ENCODE results near the gene PPP2R2C.

GRCh38 chr4:6394671-6395081 lies 77.7 kb downstream of the PPP2R2C start:
- no peak for TF ChIP-seq BHLHE40 (IDR thresholded peaks at IDR 0.05; ENCODE audit: borderline replicate concordance)
- TF ChIP-seq HDGF (IDR thresholded peaks at IDR 0.05; ENCODE audit: borderline replicate concordance), result no peak
- no peak for TF ChIP-seq SP1 (IDR thresholded peaks at IDR 0.05)
- TF ChIP-seq CTBP1 (IDR thresholded peaks at IDR 0.05; ENCODE audit: borderline replicate concordance), result no peak
- TF ChIP-seq FOXM1 (IDR thresholded peaks at IDR 0.05; ENCODE audit: borderline replicate concordance), result no peak
- TF ChIP-seq FOXK2 (IDR thresholded peaks at IDR 0.05), result no peak
- no peak for TF ChIP-seq TARDBP (IDR thresholded peaks at IDR 0.05)
- no peak for TF ChIP-seq ZNF384 (IDR thresholded peaks at IDR 0.05)
- TF ChIP-seq ARNT (IDR thresholded peaks at IDR 0.05), result no peak
- no peak for TF ChIP-seq LEF1 (IDR thresholded peaks at IDR 0.05; ENCODE audit: borderline replicate concordance)
- no peak for TF ChIP-seq ELF4 (IDR thresholded peaks at IDR 0.05)
- TF ChIP-seq NFRKB (IDR thresholded peaks at IDR 0.05), result no peak
- TF ChIP-seq L3MBTL2 (conservative IDR thresholded peaks at IDR 0.05), result no peak
- no peak for TF ChIP-seq SUZ12 (IDR thresholded peaks at IDR 0.05)

Measured in HEK293T (cell line).